ENCODE results near the gene URB2. TPM values are rescaled to one million over a fixed set of nuclear protein-coding genes. Genes with fewer than 3 reads are reported as not detected.

The URB2 gene
- total and polyA plus RNA-seq, 8 donors = 1.5 to 16.8 (median 4.1) TPM; not detected in 1

- no peaks in the 10 kb centered on the region for H3K36me3 ChIP-seq
- H3K4me1 ChIP-seq = peaks cover 31 to 85% (median 52%) of the 10 kb centered on the region in 4 donors
- H3K4me3 ChIP-seq = no peak overlapping the region
- H3K27me3 ChIP-seq = no peaks in the 10 kb centered on the region
- DNase-seq = no peak
- intact Hi-C loops (cut with DNase I; ENCODE audit: low total_unique reads) = no loop called here
- no peak overlapping the region for H3K27ac ChIP-seq
- no peaks in the 10 kb centered on the region for H3K9me3 ChIP-seq
- TF ChIP-seq POLR2A (IDR thresholded peaks at IDR 0.05) = no peak
- no peak for TF ChIP-seq CTCF (IDR thresholded peaks at IDR 0.05)
- TF ChIP-seq POLR2AphosphoS5 (IDR thresholded peaks at IDR 0.05) = no peak
- no peak for TF ChIP-seq EP300 (IDR thresholded peaks at IDR 0.05)
- 82 to 94% (median 88%) methylated on average over 5 of the region's 5 CpGs for WGBS, 5 donors
These were observed 2.8 kb upstream of the URB2 start for GRCh38 chr1:229623225-229623624.

DNA sequence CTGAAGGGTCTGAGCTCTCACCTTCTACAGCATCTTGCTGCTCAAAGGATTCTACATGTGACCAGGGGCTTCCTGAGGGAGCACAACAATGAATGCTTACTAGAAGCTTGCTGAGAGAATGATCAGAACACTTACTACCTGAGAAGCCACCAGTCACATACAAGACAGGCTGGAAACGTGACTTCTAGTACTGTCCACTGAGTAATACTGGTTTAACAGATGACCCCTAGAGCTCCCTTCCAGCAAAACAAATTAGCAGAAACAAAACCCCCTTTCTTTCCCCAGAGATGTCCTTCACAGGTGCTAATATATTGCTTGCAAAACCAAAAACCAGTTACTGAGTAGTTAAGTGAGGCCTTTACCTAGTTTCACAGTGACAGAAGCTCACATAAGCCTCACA lies 2.2 kb upstream of the URB2 start:
- Histone ChIP-seq H3K36me3 (no peaks in the 10 kb centered on the region), H3K9me3 (no peaks in the 10 kb centered on the region), H3K4me1 (peaks cover 31 to 79% (median 50%) of the 10 kb centered on the region in 4 donors), H3K27me3 (no peaks in the 10 kb centered on the region), H3K4me3 (no peak overlapping the region), H3K27ac (no peak overlapping the region)
- no peak for TF ChIP-seq POLR2AphosphoS5 (IDR thresholded peaks at IDR 0.05)
- intact Hi-C loops (cut with DNase I; ENCODE audit: low total_unique reads) = no loop called here
- WGBS, 5 donors = 67 to 86% (median 73%) methylated on average over 1 of the region's 1 CpG
- no peak for DNase-seq

- DNase-seq = no peak
- peaks cover 31 to 71% (median 50%) of the 10 kb centered on the region in 4 donors for H3K4me1 ChIP-seq
These were observed 1.5 kb upstream of the URB2 start for GRCh38 chr1:229624521-229625070.

DNA sequence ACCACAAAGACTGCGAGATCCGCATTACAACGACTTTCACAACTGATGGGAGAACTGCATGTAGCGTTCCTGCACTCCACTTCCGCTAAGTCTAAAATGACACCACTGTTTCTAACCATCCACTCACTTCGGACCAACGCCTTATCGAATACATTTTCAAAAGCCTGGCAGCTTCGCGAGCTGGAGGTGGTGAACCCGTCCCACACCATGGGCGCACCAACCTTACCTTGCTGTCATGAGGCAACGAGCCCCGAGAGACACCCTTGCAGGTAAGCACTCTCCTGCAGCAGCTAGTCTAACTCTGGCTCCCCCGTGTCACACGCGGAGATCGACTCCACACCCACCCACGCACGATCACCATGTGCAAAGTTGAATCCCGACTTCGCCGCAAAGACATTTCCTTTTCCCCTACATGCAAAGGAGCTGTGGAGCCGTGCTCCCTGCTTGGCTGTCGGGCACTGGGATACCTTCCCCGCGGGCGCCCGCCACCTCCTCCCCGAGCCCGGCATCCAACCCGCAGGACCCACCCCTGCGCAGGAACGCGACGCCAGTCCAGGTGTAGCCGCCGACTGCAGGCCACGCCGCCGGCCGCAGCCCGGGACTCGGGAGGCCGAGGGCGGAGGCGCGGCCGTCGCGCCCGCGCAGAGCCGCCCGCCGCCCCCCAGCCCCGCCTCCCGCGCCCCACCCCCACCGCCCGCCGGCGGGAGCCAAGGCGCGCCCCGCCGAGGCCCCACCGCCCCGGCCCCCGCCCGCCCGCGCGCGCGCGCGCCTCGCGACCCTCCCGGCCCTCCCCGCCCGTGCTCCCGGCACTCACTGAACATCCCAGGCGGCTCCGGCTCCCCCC lies 754 bp upstream of the URB2 start:
- intact Hi-C loops (cut with DNase I; ENCODE audit: low total_unique reads) = loop anchor here (5.0 kb wide), 1 partner anchor 63 kb away; no protein-coding TSS in a partner anchor
- Histone ChIP-seq H3K27ac (peak overlapping the region; percentile 86 to 98 (median 91)), H3K4me3 (peak overlapping the region; percentile 93 to 99 (median 96)), H3K4me1 (peaks cover 31 to 64% (median 48%) of the 10 kb centered on the region in 4 donors), H3K27me3 (no peaks in the 10 kb centered on the region), H3K36me3 (peaks cover 0 to 4% (median 1%) of the 10 kb centered on the region in 4 donors), H3K9me3 (no peaks in the 10 kb centered on the region)
- WGBS, 5 donors = 0 to 1% (median 0%) methylated on average over 19 to 76 of the region's 86 CpGs
- no peak for TF ChIP-seq CTCF (IDR thresholded peaks at IDR 0.05)
- TF ChIP-seq POLR2A (IDR thresholded peaks at IDR 0.05) = no peak
- no peak for TF ChIP-seq POLR2AphosphoS5 (IDR thresholded peaks at IDR 0.05)
- TF ChIP-seq EP300 (IDR thresholded peaks at IDR 0.05) = no peak
- DNase-seq = peak; percentile 68 to 88

More at GRCh38 chr1:229624521-229625070, 1.5 kb upstream of the URB2 start:
- WGBS, 5 donors = 36 to 47% (median 41%) methylated on average over 9 of the region's 9 CpGs
- intact Hi-C loops (cut with DNase I; ENCODE audit: low total_unique reads) = loop anchor here (5.0 kb wide), 1 partner anchor 62 kb away; no protein-coding TSS in a partner anchor
- Histone ChIP-seq H3K9me3 (no peaks in the 10 kb centered on the region), H3K4me3 (peak overlapping the region; percentile 93 to 99 (median 96)), H3K27ac (peak overlapping the region in 4 of 5 donors; percentile 20 to 96 (median 90)), H3K36me3 (no peaks in the 10 kb centered on the region), H3K27me3 (no peaks in the 10 kb centered on the region)
- TF ChIP-seq POLR2A (IDR thresholded peaks at IDR 0.05) (no peak), CTCF (IDR thresholded peaks at IDR 0.05) (no peak), EP300 (IDR thresholded peaks at IDR 0.05) (no peak), POLR2AphosphoS5 (IDR thresholded peaks at IDR 0.05) (no peak)

Data from stomach (tissue), 9 donors.